ENCODE measurements around the gene COL11A1.

DNA sequence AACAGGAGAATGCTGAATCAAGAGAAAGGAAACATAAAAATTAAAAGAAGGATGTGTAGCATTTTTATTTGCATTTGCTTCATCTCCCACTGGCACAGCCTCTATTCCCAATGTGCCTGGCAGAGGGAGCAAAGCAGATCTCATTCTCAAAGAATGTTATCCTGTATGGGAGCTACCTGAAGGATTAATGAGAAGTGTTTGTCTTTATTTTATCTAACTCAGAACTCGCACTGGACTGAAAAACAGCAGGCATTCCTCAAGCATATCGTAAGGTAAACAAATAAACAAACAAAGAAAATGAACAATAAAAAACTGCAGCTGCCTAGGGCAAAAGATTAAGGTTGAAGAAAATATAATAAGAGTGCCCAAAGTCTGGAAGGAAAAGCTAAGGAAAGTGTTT is 12.7 kb upstream of the COL11A1 start:
- TF ChIP-seq, protein P1, sequence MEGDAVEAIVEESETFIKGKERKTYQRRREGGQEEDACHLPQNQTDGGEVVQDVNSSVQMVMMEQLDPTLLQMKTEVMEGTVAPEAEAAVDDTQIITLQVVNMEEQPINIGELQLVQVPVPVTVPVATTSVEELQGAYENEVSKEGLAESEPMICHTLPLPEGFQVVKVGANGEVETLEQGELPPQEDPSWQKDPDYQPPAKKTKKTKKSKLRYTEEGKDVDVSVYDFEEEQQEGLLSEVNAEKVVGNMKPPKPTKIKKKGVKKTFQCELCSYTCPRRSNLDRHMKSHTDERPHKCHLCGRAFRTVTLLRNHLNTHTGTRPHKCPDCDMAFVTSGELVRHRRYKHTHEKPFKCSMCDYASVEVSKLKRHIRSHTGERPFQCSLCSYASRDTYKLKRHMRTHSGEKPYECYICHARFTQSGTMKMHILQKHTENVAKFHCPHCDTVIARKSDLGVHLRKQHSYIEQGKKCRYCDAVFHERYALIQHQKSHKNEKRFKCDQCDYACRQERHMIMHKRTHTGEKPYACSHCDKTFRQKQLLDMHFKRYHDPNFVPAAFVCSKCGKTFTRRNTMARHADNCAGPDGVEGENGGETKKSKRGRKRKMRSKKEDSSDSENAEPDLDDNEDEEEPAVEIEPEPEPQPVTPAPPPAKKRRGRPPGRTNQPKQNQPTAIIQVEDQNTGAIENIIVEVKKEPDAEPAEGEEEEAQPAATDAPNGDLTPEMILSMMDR (IDR thresholded peaks at IDR 0.05; ENCODE audit: low read depth, low read length, poor library complexity, severe bottlenecking) = no peak
- no peak for TF ChIP-seq EZH2phosphoT487 (IDR thresholded peaks at IDR 0.05; ENCODE audit: borderline replicate concordance, low read length)

Data from DOHH2 (cell line).